NK-92 treated with Interleukin-12 subunit alpha and Interleukin-12 subunit beta, amount 100 ng/mL, for 24 hours (cell line): ENCODE data around the gene GUCY2C.

ENCODE experiments used
- DNase-seq: peaks from one replicate; lab custom pipeline; 2025; lab: John Stamatoyannopoulos, UW

The GUCY2C gene

GRCh38 chr12:14681625-14682024, 14.8 kb downstream of the GUCY2C start:
- DNase-seq, result no peak

- DNase-seq, result no peak
Observed at GRCh38 chr12:14681190-14681589, 15.2 kb downstream of the GUCY2C start.

GRCh38 chr12:14678547-14679150, 17.8 kb downstream of the GUCY2C start:
- DNase-seq, result no peak

GRCh38 chr12:14668591-14668990, 27.8 kb downstream of the GUCY2C start:
- no peak for DNase-seq

GRCh38 chr12:14665354-14666348, 30.7 kb downstream of the GUCY2C start:
- no peak for DNase-seq

GRCh38 chr12:14664434-14665023, 31.9 kb downstream of the GUCY2C start:
- DNase-seq, result no peak

- no peak for DNase-seq
Observed at GRCh38 chr12:14663002-14663401, 33.4 kb downstream of the GUCY2C start.

- DNase-seq, result no peak
Observed at GRCh38 chr12:14656846-14657245, 39.6 kb downstream of the GUCY2C start.

GRCh38 chr12:14655284-14655683, 41.1 kb downstream of the GUCY2C start:
- no peak for DNase-seq

GRCh38 chr12:14654842-14655241, 41.6 kb downstream of the GUCY2C start:
- DNase-seq, result no peak

- DNase-seq, result no peak
Observed at GRCh38 chr12:14654416-14654815, 42.0 kb downstream of the GUCY2C start.

GRCh38 chr12:14652483-14652882, 43.9 kb downstream of the GUCY2C start:
- DNase-seq, result no peak

GRCh38 chr12:14651371-14651770, 45.0 kb downstream of the GUCY2C start:
- DNase-seq, result no peak

- no peak for DNase-seq
Observed at GRCh38 chr12:14650789-14651188, 45.6 kb downstream of the GUCY2C start.

- no peak for DNase-seq
Observed at GRCh38 chr12:14647028-14647750, 49.2 kb downstream of the GUCY2C start.

GRCh38 chr12:14643251-14643650, 53.1 kb downstream of the GUCY2C start:
- DNase-seq, result no peak

- DNase-seq, result no peak
Observed at GRCh38 chr12:14638066-14638465, 58.3 kb downstream of the GUCY2C start.

GRCh38 chr12:14635776-14636175, 60.6 kb downstream of the GUCY2C start:
- no peak for DNase-seq

GRCh38 chr12:14630793-14631192, 65.6 kb downstream of the GUCY2C start:
- no peak for DNase-seq

- no peak for DNase-seq
Observed at GRCh38 chr12:14629832-14630710, 66.3 kb downstream of the GUCY2C start.

- no peak for DNase-seq
Observed at GRCh38 chr12:14628771-14629170, 67.6 kb downstream of the GUCY2C start.
